Activated T-cell treated with anti-CD3 and anti-CD28 coated beads, Interleukin-2, amount 50 U/mL, for 48 hours (primary cell): ENCODE measurements around the gene S1PR3.

ENCODE experiments used
- DNase-seq, 2 experiments: peaks; one replicate each; pipeline ENCODE4 v3.0.0-alpha.2; 2020

The S1PR3 gene

DNA sequence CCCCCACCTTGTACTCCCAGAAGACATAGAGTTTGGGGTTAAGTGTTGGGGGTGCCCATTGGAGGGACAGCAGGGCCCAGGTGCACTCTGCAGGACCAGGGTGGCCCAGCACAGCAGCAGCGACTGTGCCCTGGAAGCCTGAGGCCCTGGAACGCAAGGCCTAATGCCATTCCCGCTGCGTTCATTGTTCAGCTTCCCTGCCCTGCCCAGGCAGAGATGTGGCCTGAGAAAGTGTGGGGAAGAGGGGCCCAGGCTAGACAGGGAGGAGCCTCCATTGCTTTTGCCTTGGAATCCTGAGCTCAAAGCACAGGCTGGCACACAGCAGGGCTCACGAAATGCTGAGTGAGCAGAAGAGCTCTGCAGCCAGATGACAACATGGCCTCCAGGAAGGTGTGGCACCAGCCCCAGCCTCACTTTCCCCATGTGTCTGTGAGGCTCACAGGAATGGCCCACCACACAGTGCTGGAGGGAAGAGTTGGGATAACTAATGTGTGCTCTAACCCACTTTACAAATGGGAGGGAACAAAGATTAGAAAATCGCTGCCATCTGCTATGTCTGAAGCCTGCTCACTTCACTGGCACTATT lies 19.4 kb downstream of the S1PR3 start:
- DNase-seq: no peak

DNA sequence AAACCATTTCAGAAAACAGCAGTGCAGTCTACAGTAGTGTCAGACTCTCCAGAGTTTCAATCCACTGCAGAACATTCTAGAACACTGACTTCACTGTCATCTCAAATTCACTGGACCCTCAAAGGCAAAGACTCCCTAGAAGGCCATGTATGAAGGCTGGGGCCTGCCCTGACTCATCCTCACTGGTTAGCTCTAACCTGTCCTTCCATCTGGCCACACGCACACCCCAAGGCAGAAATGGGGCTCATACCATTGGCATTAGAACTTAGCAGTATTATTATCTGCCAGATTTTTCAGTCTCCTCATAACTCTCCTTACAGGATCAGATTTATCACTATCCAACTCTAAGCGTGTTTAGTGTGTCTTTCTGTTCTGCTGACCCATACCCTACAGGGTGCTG lies 20.4 kb downstream of the S1PR3 start:
- DNase-seq: no peak

DNA sequence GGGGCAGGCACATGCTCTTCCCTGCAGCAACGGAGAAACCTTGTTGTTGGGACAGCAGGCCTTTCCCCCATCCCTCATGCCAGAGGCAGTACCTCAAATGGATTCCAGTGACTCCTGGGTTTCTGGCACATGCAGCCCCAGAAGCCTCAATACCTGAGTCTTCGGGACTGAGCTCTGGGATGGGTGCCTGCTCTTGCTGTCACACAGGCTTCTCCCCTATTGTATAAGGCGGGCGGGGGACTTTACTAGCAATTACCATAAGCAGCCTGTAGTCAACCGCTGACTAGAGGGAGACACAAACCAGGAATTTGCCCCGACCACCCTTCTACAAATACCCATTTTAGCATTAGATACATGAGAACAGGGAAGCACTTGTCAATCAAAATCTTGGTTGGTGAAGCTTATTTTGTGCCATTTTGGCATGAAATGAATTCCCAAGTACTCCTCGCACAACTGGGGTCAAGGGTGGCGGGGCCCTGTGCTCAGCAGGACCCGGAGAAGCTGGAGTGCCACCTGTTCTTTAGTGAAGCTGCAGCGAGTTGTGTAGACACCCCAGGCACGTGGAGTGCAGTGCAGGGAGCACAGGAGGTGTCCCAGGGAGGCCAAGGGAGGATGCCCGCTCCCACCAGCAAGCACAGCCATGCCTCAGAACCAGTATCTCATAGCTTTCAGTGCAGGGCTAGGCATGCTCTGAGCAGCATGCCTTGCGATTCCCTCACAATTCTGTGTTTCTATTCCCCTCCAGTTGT lies 21.2 kb downstream of the S1PR3 start:
- no peak for DNase-seq

DNA sequence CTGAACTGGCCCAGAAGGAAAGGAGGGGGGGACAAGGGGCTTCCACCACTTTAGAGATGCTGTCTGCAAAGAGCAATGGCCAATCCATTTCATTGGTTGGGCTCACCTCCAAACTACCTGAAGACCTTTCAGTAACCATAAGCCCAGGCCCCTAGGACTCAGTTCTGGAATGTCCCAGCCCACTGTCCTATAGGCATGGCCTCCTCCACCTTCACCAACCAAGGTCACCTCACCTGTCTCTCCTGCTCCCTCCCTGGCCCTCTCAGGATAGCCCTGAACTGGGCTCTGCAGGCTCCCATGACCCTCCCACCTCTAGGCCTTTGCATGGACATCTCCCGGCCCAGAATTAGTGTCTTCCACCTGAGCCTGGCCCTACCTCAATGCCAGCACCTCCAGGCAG lies 22.4 kb downstream of the S1PR3 start:
- DNase-seq: no peak

DNA sequence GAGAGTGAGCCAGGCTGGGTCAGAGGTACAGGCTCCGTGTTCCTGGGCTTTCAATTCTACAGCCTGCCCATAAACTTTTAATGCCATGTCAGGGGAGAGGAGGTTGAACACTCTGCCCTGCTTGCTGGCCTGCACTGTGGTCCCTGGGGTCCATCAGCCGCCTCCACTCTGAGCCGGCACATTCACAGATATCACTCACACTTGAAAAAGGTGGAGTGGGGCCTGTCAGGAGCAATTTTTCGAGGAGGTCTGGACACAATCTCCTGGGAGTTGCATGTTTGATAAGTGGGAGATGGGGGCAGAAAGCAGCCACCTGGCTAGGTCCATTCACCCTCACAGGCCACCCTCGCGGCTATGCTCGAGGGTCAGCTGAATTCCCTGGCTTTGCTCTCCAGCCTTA lies 22.9 kb downstream of the S1PR3 start:
- DNase-seq: no peak

DNA sequence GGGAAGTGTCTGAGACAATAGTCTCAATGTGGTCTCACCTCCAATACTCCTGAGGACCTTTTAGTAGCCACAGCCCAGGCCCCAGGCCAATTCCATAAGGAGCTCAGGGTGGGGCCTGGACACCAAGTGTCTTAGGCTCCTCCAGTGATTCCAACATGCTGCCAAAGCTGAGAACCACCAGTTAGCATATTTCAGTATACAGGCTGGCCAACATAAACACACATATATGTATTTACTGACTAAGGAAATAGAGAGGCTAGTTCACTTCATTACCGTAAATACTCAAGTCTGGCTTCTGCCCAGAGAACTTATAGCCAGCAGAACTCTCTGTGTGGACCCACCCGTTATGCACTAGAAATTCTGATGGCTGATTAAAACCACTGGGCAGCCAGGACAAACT lies 24.1 kb downstream of the S1PR3 start:
- no peak for DNase-seq

DNA sequence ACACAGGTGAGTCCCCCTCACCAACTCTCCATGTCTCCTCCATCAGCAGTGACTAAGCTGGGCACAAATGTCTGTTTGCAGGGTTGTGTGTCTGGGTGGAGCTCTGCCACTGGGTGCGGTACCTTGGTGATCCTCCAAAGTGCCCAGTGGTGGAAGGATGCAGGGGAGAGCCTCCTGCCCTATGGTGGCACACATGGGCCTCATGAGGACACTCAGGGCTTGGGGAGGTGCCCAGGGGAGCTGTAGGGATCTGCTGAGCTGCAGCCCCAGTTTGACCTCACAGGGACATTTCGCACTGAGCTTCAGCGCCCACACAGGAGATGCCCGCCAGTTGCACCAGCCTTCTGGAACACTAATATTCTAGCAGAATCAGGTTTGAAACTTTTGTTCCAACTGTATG lies 29.5 kb downstream of the S1PR3 start:
- DNase-seq: no peak

DNA sequence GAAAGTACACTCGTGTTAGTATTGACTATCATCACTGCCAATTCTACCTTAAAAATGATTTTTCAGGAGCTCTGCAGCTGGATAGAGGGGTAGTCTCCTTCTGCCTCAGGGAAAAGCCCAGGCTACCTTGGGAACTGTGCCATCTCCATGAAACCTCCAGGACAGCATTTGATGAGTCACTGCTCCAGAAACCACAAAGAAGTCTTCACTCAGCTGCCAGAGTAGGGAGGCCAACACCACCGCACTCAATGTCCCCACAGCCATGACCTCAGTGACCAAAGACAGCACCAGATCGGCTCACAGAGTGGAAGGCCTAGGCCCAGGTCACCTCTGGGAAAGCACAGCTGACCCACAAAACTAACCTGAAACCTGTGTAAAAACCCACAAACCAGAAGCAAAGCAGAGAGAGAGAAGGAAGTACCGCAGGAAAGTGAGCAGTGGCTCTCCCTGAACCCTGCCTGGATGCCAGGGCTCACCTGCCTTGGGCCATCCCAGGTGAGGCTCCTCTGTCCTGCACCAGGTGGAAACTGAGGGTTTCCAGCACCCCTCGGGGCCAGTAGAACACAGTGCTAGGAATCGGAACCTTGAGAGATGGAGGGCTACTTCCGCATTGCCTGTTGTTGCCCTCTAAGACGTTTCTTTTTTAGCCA lies 30.0 kb downstream of the S1PR3 start:
- DNase-seq: no peak

DNA sequence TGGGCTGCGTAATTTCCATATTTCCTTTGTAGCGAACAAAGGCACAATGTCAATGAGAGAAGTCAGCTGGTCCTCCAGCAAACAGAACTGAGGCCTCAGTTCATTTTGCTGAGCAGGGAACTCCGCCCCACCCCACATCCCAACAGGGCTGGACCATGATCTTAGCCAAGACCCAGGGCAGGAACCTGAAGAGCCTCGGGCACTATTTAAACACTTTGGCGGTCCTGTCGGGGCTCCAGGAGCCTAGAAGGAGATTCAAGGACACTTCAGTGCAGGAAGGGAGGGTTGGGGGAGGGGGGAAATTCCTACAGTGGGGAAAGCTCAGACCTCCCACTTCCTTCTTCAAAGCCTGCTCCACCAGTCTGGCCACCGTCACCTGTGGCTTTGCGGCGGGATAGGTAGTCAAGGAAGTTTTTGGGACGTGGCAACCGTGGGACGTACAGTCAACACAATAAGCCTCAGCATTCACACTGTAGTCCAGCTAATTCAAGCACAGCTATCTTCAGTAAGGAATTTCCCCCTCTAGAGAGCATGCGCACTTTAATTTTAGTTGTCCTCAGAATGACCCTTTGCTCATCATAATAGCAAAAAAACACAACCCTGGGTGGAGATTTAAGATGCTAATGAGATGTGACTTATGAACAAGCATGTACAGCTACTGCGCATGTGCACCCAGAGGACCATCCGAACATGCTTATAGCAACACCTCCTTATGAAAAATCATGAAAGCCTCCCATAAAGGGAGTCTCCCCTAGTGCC lies 30.9 kb downstream of the S1PR3 start:
- DNase-seq: no peak

DNA sequence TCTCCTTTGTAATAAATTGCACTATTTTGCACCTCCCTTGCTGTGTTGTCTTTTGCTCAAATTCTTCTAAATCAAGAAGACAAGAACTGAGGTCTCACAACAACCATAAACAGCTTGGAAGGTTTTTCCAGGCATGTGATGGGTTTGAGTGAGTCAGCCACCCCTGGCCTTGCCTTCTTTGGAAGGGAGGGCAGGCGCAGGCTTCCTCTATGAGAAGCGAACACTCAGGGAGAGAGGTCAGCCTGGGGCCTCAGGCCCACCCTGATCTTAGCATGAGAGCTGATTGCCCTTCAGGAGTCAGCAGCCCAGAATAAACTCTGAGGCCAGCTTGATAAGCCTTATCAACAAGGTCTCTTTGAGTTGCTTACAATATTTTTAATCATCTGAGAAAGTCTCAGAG lies 31.6 kb downstream of the S1PR3 start:
- no peak for DNase-seq

DNA sequence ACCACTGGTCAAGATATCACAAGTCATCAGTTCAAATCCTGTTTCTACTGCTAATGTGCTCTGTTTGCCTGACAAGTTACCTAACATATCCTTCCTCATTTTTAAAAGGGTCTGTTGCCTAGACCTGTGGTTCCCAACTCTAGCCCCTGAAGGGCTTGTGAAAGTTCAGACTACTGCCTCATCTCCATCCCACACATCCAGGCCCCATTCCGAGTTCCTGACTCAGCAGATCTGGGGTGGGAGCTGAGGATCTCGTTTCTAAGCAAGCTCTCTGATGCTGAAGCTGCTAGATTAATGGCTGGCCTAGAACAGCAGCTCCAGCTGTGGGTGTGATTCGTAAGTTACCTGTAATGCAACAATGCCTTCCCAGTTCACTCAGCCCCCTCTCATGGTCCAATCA lies 32.5 kb downstream of the S1PR3 start:
- no peak for DNase-seq

DNA sequence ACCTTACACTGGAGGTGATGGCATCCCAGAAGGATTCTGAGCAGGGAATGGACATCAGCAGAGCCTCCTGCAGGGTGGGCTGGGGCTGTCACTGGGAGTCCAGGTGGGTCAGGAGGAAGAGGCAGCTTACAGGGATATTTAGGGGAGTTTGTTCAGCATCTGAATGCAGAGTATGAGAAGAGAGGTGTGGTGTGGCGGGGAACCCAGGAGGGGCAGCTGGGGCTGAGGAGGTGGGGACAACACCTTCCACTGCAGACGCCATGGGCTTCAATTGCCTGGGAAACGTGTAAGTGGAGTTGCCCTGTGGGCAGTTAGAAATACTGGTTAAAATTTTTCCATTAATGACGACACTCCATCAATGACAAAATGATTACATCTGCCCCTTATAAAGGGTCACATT lies 33.5 kb downstream of the S1PR3 start:
- no peak for DNase-seq

DNA sequence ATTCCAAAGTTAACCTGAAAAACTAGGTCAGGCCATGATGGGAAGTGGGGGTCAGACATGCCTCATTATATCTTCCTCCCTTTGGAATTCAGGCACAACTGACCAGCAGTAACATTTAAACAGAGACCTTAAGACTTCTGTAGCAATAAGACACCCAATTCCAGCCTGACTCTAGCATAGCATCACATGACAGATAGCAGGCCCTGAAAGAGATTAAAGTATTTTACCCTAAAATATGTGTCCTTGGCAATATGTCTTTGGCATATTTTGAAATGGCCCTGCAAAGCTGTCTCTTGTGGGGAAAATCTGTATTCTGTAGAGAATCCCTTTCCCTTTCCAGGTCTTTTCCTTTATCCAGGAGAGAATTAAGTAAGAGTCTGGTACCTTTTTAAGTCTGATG lies 34.3 kb downstream of the S1PR3 start:
- no peak for DNase-seq

DNA sequence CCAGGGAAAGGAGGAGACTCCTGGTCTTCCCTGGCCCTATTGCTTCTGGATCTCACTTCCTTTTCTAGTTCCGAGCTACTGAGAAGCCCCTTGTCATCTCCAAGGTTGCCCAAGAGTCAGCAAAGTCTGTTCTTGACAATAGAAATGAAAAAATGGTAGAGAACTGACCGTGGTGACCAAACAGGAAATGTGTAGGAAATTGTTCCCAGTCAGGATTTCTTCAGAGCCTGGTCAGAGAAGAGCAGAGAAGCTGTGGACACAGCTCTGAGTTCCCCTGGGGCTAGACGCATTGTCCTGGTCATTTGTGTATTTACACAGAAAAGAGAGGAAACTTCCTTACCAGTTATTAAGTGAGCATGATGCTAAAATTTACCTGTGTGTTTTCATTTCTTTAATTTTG lies 35.6 kb downstream of the S1PR3 start:
- DNase-seq: no peak

DNA sequence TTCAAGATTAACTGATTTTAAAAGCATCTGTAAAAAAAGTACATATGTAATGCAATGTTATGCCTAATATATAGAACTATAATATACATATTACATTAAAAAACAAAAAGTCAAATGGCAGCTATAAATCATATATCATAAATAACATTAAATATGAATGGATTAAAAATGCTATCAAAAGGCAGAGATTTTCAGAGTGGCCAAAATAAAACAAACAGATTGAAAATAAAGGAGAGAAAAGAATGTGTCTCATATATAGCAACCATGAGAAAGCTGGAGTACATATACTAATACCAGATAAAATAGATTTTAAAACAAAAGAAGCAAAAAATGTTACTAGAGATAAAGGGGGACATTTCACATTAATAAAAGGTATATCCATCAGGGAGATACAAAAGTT lies 38.5 kb downstream of the S1PR3 start:
- no peak for DNase-seq

DNA sequence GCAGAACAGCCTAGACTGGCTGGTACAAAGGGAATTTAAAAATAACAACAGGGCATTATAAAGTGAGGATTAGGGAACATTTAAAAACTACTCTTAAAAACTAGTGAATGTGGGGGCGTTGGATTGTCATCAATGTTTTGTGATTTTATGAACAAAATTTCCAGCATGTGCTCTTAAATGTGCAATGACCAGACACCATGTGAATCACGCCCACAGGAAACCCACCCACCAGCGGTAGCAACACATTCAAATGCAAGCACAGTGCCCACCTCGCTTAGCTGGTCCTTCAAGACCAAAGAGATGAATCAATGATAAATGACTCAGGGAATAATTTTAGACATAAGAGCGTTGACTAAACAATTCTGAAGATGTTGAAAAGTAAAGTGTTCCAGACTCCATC lies 40.9 kb downstream of the S1PR3 start:
- no peak for DNase-seq

DNA sequence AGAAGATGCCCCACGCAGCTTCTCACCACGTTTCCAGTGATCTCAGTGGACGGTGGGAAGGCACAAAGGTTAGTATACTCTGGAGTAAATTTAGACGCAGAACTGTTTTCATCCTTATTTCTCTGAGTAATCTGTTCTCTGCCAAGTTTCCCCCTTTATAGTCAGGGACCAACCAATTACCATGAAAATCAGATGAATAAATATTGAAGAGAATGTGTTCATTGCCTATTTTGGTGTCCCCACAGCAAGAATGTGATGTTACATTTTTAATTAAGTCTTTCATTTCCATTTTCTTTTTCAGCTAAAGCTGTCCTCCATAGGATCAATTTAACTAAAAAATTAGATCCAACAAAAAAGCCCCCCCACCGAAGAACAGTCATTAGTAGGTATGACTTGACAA lies 41.4 kb downstream of the S1PR3 start:
- no peak for DNase-seq

DNA sequence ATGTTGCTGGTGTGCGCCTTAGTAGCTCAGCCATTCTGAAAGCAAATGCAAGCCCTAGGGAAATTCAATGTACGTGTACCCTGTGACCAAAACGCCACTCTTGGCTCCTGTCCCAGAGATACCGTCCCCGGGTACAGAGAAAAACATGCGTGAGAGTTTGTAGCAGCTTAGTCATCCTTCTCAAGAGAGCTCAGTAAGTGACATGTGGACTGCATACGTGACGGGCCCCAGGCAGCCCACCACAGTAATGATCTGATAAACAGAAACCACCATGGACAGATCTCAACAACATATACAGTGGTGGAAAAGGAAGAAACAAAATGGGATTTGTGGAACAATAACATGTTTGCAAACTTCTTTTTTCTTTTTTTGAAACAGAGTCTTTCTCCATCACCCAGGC lies 45.1 kb downstream of the S1PR3 start:
- no peak for DNase-seq

DNA sequence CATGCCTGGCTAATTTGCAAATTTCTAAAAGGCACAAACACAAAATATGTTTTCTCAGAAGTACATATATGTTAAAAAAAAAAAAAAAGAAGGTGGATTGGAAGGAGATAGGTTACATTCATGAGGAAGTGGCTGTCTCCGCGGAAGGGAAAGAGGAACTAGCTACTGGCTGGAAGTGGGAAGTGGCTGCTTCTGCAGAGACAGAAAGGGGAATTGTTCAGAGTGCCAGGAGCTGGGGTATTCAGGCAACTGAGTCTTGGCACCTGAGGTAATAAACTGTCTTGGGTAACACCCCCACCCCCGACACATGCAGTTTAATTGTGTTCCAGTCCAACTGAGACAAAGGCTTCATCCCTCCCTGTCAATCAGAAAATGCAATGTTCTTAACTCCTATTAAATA lies 45.6 kb downstream of the S1PR3 start:
- no peak for DNase-seq

DNA sequence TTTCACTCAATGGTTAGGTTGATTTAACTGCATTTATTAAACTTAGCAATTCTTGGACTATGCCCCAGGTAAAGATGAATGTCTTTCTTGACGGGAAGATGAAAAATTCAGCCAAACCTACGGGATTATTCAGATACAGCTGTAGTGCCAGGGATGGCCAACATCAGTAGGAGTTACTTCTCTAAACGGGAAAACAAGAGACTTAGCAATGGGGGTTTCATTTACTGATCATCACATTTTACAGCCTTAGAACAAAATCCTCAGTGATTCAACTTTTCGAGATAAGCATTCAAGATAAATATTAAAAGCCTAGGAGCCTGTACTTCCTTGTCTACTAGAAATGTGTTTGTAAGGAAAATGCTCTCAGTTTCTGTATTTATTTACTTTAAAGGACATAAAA lies 46.1 kb downstream of the S1PR3 start:
- DNase-seq: no peak

DNA sequence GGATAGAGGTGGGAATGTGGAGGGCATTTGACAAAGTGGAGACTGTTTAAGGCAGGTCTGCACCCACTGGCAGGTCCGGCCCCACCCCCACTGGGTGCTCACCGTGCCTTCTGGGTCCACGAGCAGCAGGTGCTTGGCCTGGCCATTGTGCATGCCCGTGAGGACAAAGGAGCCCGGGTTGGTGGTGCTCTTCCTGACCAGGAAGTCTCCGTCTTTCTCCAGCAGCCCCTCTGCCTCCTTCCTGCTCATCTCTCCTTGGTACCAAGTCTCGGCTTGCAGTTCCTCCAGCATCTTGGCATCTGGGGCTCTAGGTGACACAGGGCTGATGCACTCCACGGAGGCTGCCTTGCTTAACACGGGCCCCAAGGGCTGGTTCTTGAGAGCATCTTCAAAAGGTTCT lies 46.6 kb downstream of the S1PR3 start:
- DNase-seq: no peak

DNA sequence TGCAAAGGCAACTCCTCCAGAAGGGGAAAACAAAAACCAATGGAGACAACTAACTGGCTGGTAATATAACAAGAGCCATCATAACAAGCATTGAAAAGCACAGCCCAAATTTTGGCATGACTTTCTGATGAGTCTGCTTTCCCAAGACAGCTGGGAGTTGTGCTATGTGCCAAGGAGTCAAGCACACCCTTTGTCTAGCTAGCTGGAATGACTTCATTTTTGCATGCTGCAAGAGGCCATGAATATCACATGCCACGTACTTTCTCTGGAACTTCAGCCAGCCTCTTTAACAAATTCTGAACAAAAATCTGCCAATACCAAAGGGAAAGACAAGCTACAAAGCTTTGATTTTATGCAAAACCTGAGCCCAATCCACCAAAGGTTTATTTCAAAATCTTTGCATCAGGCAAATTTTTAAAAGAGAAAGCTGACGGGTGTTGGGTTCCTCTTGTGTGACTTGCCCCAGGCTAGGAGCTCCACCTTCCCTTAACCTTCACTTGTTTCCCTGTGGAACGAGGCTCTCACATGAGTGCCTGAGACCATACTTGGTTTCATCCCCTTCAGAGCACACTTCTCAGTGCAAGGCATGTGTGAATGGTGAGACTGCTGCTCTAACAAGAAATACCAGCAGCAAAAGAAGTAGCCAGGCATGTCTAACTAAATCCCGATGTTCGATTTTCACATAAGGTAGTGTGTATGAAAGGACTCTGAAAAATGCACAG lies 47.3 kb downstream of the S1PR3 start:
- DNase-seq: no peak

DNA sequence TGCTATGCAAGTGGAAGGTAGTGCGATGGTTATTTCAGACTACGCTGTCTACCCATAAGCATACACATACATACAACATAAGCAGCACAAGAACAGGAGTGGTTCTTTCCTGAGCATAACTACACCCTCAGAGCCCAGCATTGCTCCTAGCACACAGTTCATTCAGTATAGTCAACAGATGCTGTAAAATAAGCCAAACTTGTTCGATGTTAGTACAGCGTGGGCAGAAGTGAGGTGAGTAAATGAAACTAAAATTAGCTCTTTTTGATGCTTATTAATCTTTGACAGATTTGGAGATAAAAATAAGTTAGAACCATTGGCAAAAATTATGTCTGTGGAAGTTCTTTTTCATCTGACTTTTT lies 47.8 kb downstream of the S1PR3 start:
- no peak for DNase-seq
